Caco-2 (cell line): ENCODE results near the gene LRRC27. TPM values are rescaled to one million over a fixed set of nuclear protein-coding genes. Genes with fewer than 3 reads are reported as not detected.

Experiments
- BruUV-seq: library from RNA; stranded (reverse); fragments of 400-500 nt; replicated peaks from 2 replicates; lab custom pipeline; 2021; lab: Mats Ljungman, UMichigan
- CTCF ChIA-PET: fragments of 300-600 bp; sonication (Branson Sonifier 250); formaldehyde crosslinking; loops from one replicate; lab custom pipeline; 2022; ENCODE audit warnings: antibody characterized with exemption; lab: Charles Lee
- POLR2A ChIA-PET: fragments of 300-600 bp; sonication (Branson Sonifier 250); formaldehyde crosslinking; loops from one replicate; lab custom pipeline; 2022; ENCODE audit warnings: antibody characterized with exemption; lab: Charles Lee
- DNase-seq, 2 experiments: peaks; one replicate each; pipeline versions ENCODE4 v3.0.0 to v3.0.0-alpha.2; 2020 to 2022
- H3K27me3 ChIP-seq: replicated peaks from 2 replicates; pipeline ENCODE4 v1.6.0; 2011; ENCODE audit warnings: low read length; ENCODE audit not compliant: control insufficient read depth, insufficient read depth
- H3K36me3 ChIP-seq: 2 replicates; pipeline ENCODE4 v1.5.1; 2011; ENCODE audit warnings: low read length; ENCODE audit not compliant: control insufficient read depth, insufficient read depth
- H3K4me1 ChIP-seq: fragments of 250-450 bp; sonication (Bioruptor Pico); 2 replicates; pipeline ENCODE4 v1.5.1; 2020; ENCODE audit warnings: mild to moderate bottlenecking
- H3K4me3 ChIP-seq: 2 replicates; pipeline ENCODE4 v1.5.1; 2011; ENCODE audit warnings: low read depth, mild to moderate bottlenecking, control low read depth, low read length
- H3K9me3 ChIP-seq: fragments of 250-450 bp; sonication (Bioruptor Pico); 2 replicates; pipeline ENCODE4 v1.5.1; 2020; ENCODE audit warnings: mild to moderate bottlenecking, moderate library complexity
- H3K27ac Mint-ChIP-seq: one replicate; pipeline ENCODE4 v1.8.0; 2022; ENCODE audit warnings: mixed read lengths; ENCODE audit not compliant: unreplicated experiment
- H3K27me3 Mint-ChIP-seq: one replicate; pipeline ENCODE4 v1.8.0; 2022; ENCODE audit warnings: mixed read lengths; ENCODE audit not compliant: insufficient read depth, unreplicated experiment
- H3K36me3 Mint-ChIP-seq: one replicate; pipeline ENCODE4 v1.8.0; 2022; ENCODE audit warnings: mild to moderate bottlenecking, mixed read lengths; ENCODE audit not compliant: insufficient read depth, unreplicated experiment
- H3K4me1 Mint-ChIP-seq: one replicate; pipeline ENCODE4 v1.8.0; 2022; ENCODE audit warnings: low read depth, mixed read lengths; ENCODE audit not compliant: unreplicated experiment
- H3K4me3 Mint-ChIP-seq: one replicate; pipeline ENCODE4 v1.8.0; 2022; ENCODE audit warnings: mild to moderate bottlenecking, moderate library complexity, mixed read lengths; ENCODE audit not compliant: unreplicated experiment
- H3K9me3 Mint-ChIP-seq: one replicate; pipeline ENCODE4 v1.8.0; 2022; ENCODE audit warnings: mixed read lengths; ENCODE audit not compliant: unreplicated experiment
- intact Hi-C: fragments of 100-400 bp; cut with micrococcal nuclease; formaldehyde crosslinking; loops from one replicate; pipeline ENCODE4 v1.10.0; 2022; ENCODE audit not compliant: unreplicated experiment
- total RNA-seq: library from RNA; stranded (reverse); gene quantifications from 2 replicates; pipeline ENCODE4 v1.2.3, GENCODE V29; 2022
- TF ChIP-seq, protein P1 (sequence below), 2 experiments: fragments of 200-600 bp in 1 of 2; IDR thresholded peaks; 1 replicate in 1 of 2; 2 replicates in 1 of 2; pipeline versions ENCODE4 v1.5.1 to v1.8.0; 2011 to 2022; ENCODE audit warnings: antibody characterized with exemption in 1 of 2, control low read depth in 1 of 2, inconsistent platforms in 1 of 2, low read depth in 1 of 2, low read length in 1 of 2, mild to moderate bottlenecking in 1 of 2, moderate library complexity in 1 of 2; ENCODE audit not compliant: insufficient read depth in 1 of 2, severe bottlenecking in 1 of 2, unreplicated experiment in 1 of 2

LRRC27 gene
- total RNA-seq, 1 experiment from 2014 or later = 11.7 TPM

GRCh38 chr10:132372516-132373095, 40.6 kb downstream of the LRRC27 start:
- H3K36me3 Mint-ChIP-seq = no peaks in the 10 kb centered on the region
- no TSS peak for BruUV-seq
- H3K4me3 Mint-ChIP-seq = no peak overlapping the region
- Histone ChIP-seq H3K36me3 (no peaks in the 10 kb centered on the region), H3K4me3 (no peak overlapping the region), H3K9me3 (no peaks in the 10 kb centered on the region; the same call in 1 of the 2 replicates), H3K27me3 (no peaks in the 10 kb centered on the region), H3K4me1 (no peaks in the 10 kb centered on the region)
- H3K9me3 Mint-ChIP-seq = peaks cover 14% of the 10 kb centered on the region
- H3K27ac Mint-ChIP-seq = no peak overlapping the region
- CTCF ChIA-PET = no interaction called here
- H3K4me1 Mint-ChIP-seq = no peaks in the 10 kb centered on the region
- H3K27me3 Mint-ChIP-seq = no peaks in the 10 kb centered on the region
- no peak for DNase-seq
- POLR2A ChIA-PET = no interaction called here
- intact Hi-C loops = no loop called here
- TF ChIP-seq, protein P1, sequence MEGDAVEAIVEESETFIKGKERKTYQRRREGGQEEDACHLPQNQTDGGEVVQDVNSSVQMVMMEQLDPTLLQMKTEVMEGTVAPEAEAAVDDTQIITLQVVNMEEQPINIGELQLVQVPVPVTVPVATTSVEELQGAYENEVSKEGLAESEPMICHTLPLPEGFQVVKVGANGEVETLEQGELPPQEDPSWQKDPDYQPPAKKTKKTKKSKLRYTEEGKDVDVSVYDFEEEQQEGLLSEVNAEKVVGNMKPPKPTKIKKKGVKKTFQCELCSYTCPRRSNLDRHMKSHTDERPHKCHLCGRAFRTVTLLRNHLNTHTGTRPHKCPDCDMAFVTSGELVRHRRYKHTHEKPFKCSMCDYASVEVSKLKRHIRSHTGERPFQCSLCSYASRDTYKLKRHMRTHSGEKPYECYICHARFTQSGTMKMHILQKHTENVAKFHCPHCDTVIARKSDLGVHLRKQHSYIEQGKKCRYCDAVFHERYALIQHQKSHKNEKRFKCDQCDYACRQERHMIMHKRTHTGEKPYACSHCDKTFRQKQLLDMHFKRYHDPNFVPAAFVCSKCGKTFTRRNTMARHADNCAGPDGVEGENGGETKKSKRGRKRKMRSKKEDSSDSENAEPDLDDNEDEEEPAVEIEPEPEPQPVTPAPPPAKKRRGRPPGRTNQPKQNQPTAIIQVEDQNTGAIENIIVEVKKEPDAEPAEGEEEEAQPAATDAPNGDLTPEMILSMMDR (IDR thresholded peaks at IDR 0.05; ENCODE audit: insufficient read depth in 1 of 2, low read depth in 1 of 2, low read length in 1 of 2, severe bottlenecking in 1 of 2, unreplicated experiment in 1 of 2) = no peak

GRCh38 chr10:132373241-132373955, 41.4 kb downstream of the LRRC27 start:
- Histone ChIP-seq H3K4me1 (no peaks in the 10 kb centered on the region), H3K9me3 (no peaks in the 10 kb centered on the region; the same call in 1 of the 2 replicates), H3K36me3 (no peaks in the 10 kb centered on the region), H3K27me3 (no peaks in the 10 kb centered on the region), H3K4me3 (no peak overlapping the region)
- Mint-ChIP-seq H3K27ac (no peak overlapping the region), H3K4me3 (no peak overlapping the region), H3K4me1 (no peaks in the 10 kb centered on the region), H3K9me3 (peaks cover 6% of the 10 kb centered on the region), H3K27me3 (no peaks in the 10 kb centered on the region), H3K36me3 (no peaks in the 10 kb centered on the region)
- BruUV-seq = no TSS peak
- POLR2A ChIA-PET = no interaction called here
- CTCF ChIA-PET = interaction anchor here (0.6 kb wide), 1 partner anchor 423 kb away, joined by 5 read pairs; no protein-coding TSS in a partner anchor
- DNase-seq = no peak
- intact Hi-C loops = no loop called here
- TF ChIP-seq, protein P1 (IDR thresholded peaks at IDR 0.05; ENCODE audit: insufficient read depth in 1 of 2, low read depth in 1 of 2, low read length in 1 of 2, severe bottlenecking in 1 of 2, unreplicated experiment in 1 of 2) = no peak

DNA sequence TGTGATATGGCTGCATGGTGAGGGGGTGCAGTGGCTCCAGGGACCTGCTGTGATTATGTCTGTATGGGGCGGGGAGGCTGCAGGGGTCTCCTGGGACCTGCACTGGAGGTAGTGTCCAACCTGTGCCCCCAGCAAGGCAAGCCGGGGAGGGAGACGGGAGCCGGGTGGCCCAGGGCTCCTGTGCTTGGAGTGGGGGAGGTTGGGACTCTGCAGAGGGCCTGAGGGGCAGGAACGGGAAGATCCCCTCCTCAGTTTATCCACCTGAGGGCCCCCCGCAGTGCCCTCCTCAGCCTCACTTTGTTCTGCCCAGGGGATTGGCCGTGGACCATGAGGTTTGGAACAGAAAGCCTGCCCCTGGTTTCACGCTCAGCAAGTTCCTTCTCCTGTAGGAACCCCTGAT, 42.2 kb downstream of the LRRC27 start:
- no peaks in the 10 kb centered on the region for H3K9me3 Mint-ChIP-seq
- no peak overlapping the region for H3K27ac Mint-ChIP-seq
- no TSS peak for BruUV-seq
- no peaks in the 10 kb centered on the region for H3K9me3 ChIP-seq
- DNase-seq = no peak
- no peak overlapping the region for H3K4me3 Mint-ChIP-seq
- H3K27me3 ChIP-seq = no peaks in the 10 kb centered on the region
- H3K4me1 ChIP-seq = no peaks in the 10 kb centered on the region
- ChIA-PET CTCF (interaction anchor here (0.6 kb wide), 1 partner anchor 422 kb away, joined by 5 read pairs; no protein-coding TSS in a partner anchor), POLR2A (no interaction called here)
- no peaks in the 10 kb centered on the region for H3K36me3 Mint-ChIP-seq
- TF ChIP-seq, protein P1 (IDR thresholded peaks at IDR 0.05; ENCODE audit: insufficient read depth in 1 of 2, low read depth in 1 of 2, low read length in 1 of 2, severe bottlenecking in 1 of 2, unreplicated experiment in 1 of 2) = no peak
- peaks cover under 1% of the 10 kb centered on the region for H3K27me3 Mint-ChIP-seq
- H3K36me3 ChIP-seq = no peaks in the 10 kb centered on the region
- H3K4me3 ChIP-seq = no peak overlapping the region
- no peaks in the 10 kb centered on the region for H3K4me1 Mint-ChIP-seq
- intact Hi-C loops = no loop called here
